Prostate gland (tissue), 2 donors: Measurements from ENCODE around the gene VLDLR. TPM values are rescaled to one million over a fixed set of nuclear protein-coding genes. Genes with fewer than 3 reads are reported as not detected.

Experiments used
- DNase-seq: peaks from one replicate; pipeline ENCODE4 v3.0.0-alpha.2; 2019; ENCODE audit warnings: low spot score
- H3K27ac ChIP-seq, 2 donors: fragments of 200-600 bp; sonication (generic); 2 replicates each; pipeline ENCODE4 v1.5.1; 2017 to 2019
- H3K27me3 ChIP-seq: fragments of 200-600 bp; sonication (generic); replicated peaks from 2 replicates; pipeline ENCODE4 v1.5.1; 2019; ENCODE audit not compliant: insufficient read depth
- H3K36me3 ChIP-seq, 2 donors: fragments of 200-600 bp; sonication (generic); 1 replicate in 1 of 2; 2 replicates in 1 of 2; pipeline versions ENCODE4 v1.5.1 to v1.8.1; 2017 to 2019
- H3K4me1 ChIP-seq: fragments of 200-600 bp; sonication (generic); replicated peaks from 2 replicates; pipeline ENCODE4 v1.5.1; 2019
- H3K4me3 ChIP-seq, 2 donors: fragments of 200-600 bp; sonication (generic); 2 replicates each; pipeline ENCODE4 v1.5.1; 2017 to 2019
- H3K9me3 ChIP-seq: fragments of 200-600 bp; sonication (generic); 2 replicates; pipeline ENCODE4 v1.5.1; 2017
- POLR2A ChIP-seq: fragments of 450-650 bp; IDR thresholded peaks from one replicate; pipeline ENCODE4 v1.6.1; 2016; ENCODE audit warnings: antibody characterized with exemption, mild to moderate bottlenecking
- POLR2AphosphoS5 ChIP-seq: sonication (generic); formaldehyde crosslinking; IDR thresholded peaks from one replicate; pipeline ENCODE4 v1.6.1; 2017; ENCODE audit warnings: antibody characterized with exemption
- WGBS: methylation state at CpG from one replicate; pipeline ENCODE4 v1.1.5; 2018; 5-methylcytosine and 5-hydroxymethylcytosine counted together
- intact Hi-C: fragments of 100-400 bp; cut with DNase I; formaldehyde crosslinking; loops from one replicate; pipeline ENCODE4 v1.14.2; 2022
- total RNA-seq, 2 donors: library from RNA; depleted of rRNA; stranded (reverse); fragments of >200 nt; gene quantifications; one replicate each; pipeline ENCODE4 v1.1.0, GENCODE V29; 2016
- TF ChIP-seq, protein P1 (sequence below), 4 experiments: fragments of 200-600 bp in 2 of 4; fragments of 450-650 bp in 2 of 4; sonication (generic) in 2 of 4; IDR thresholded peaks; 1 replicate in 3 of 4; 2 replicates in 1 of 4; pipeline ENCODE4 v1.5.1; 2016 to 2019; ENCODE audit warnings: antibody characterized with exemption in 4 of 4, mild to moderate bottlenecking in 2 of 4, moderate library complexity in 2 of 4

VLDLR gene
- total RNA-seq, 2 donors from 2014 or later: 8.9 to 12.8 TPM

DNA sequence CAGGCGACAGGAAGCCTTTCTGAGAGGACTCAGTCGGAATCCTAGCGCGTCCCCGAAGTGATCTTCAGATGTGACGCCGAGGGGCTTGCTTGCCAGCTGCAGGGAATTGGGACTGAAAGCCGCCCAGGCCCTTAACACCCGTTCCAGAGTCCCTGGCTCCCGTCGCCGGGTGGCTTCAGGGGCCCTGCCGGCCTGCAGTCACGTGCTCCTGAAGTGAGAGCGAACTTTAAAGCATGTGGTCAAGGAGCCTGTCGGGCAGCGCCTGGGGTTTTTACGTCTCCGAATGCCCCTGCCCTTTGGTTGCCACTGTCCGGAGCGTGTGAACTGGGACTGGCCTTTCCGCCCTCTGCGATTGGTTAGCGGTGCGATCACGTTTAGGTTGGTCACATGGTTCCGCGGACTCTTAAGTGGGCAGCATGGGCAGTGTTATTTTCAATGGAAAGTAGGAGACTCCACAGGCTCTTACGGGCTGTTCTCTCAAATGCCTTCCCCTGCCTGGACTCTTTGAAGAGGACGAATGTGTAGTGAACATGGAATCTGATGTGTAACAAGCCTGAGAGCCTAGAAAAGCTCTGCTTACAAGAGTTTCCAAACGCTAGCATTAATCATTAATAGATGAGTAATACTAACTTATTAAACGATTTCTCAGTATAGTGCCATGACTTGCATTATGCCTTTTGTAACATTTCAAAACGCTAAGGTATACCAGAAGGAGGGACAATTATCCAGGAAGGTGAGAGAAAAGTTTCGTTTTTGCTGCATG, 1.9 kb downstream of the VLDLR start:
- Histone ChIP-seq H3K27ac (peak overlapping the region; percentile 78 to 86), H3K4me3 (peak overlapping the region; percentile 56 to 73), H3K4me1 (peaks cover 5% of the 10 kb centered on the region), H3K27me3 (no peaks in the 10 kb centered on the region), H3K36me3 (no peaks in the 10 kb centered on the region), H3K9me3 (no peaks in the 10 kb centered on the region)
- intact Hi-C loops: loop anchor here (2.0 to 10.0 kb wide), 7 partner anchors 41 to 469 kb away; no protein-coding TSS in a partner anchor
- WGBS: 18% methylated on average over 34 of the region's 34 CpGs
- peak; percentile 19 for DNase-seq
- no peak for TF ChIP-seq POLR2A
- TF ChIP-seq, protein P1, sequence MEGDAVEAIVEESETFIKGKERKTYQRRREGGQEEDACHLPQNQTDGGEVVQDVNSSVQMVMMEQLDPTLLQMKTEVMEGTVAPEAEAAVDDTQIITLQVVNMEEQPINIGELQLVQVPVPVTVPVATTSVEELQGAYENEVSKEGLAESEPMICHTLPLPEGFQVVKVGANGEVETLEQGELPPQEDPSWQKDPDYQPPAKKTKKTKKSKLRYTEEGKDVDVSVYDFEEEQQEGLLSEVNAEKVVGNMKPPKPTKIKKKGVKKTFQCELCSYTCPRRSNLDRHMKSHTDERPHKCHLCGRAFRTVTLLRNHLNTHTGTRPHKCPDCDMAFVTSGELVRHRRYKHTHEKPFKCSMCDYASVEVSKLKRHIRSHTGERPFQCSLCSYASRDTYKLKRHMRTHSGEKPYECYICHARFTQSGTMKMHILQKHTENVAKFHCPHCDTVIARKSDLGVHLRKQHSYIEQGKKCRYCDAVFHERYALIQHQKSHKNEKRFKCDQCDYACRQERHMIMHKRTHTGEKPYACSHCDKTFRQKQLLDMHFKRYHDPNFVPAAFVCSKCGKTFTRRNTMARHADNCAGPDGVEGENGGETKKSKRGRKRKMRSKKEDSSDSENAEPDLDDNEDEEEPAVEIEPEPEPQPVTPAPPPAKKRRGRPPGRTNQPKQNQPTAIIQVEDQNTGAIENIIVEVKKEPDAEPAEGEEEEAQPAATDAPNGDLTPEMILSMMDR (IDR thresholded peaks at IDR 0.05): no peak
- no peak for TF ChIP-seq POLR2AphosphoS5

DNA sequence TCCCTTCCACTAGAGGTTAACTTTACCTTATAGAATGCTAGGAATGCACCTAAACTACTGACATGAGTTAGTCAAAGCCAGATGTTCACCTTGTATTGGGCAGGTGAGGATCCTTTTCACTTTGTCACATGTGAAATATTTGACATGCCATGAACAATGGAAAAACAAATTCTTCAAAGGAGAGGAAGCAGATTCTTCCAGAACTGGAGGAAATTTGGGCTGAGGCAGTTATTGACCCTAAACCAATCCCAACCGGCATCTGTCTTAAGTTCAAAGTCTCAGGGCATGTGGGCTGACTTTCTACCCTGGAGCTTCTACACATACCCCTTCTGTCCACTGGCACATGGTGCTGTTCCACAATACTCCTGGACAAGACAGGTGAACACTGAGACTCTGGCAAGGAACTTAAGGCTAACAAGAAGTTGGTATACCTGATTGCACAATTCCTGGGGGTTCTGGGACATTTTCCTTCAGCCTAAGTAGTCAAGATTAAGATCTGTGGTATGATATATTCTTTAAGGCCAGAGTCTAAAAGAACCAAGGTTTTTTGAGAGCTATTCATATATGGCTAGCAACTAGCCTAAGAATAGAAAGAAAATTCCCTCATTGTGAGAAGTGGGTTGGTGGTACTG, 2.6 kb downstream of the VLDLR start:
- WGBS: 88% methylated on average over 1 of the region's 1 CpG
- Histone ChIP-seq H3K36me3 (no peaks in the 10 kb centered on the region), H3K27me3 (no peaks in the 10 kb centered on the region), H3K9me3 (no peaks in the 10 kb centered on the region), H3K4me1 (peaks cover 5% of the 10 kb centered on the region), H3K27ac (no peak overlapping the region), H3K4me3 (no peak overlapping the region)
- no peak for DNase-seq
- no peak for TF ChIP-seq POLR2A
- TF ChIP-seq POLR2AphosphoS5: no peak
- TF ChIP-seq, protein P1 (IDR thresholded peaks at IDR 0.05): no peak
- intact Hi-C loops: loop anchor here (5.0 to 10.0 kb wide), 6 partner anchors 67 to 469 kb away; no protein-coding TSS in a partner anchor

DNA sequence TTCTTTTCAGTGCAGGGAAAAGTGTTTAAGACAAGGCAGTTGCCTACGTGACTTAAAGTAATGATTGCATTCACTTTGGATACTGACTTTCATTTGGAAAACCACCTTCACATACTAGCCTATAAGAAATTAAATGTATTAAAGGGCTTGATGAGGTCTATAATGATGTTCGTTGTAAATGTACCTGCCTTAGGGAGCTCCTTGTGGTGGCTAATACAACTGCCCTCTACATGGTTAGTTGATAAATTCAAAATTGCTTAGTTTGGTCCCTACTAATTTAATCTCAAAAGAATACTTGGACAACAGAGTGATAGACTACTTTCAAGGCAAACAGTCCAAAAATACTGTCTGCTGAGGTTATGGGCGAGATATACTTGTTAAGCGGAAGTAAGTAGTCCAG, 3.8 kb downstream of the VLDLR start:
- peaks cover 5% of the 10 kb centered on the region for H3K4me1 ChIP-seq
- intact Hi-C loops: loop anchor here (10.0 kb wide), 3 partner anchors 131 to 471 kb away; no protein-coding TSS in a partner anchor
- no peak overlapping the region for H3K4me3 ChIP-seq
- H3K9me3 ChIP-seq: no peaks in the 10 kb centered on the region
- no peak for DNase-seq
- H3K36me3 ChIP-seq: no peaks in the 10 kb centered on the region
- TF ChIP-seq, protein P1 (IDR thresholded peaks at IDR 0.05): peak in 1 of 4 experiments; percentile 15
- no peak for TF ChIP-seq POLR2A
- WGBS: 92% methylated on average over 4 of the region's 4 CpGs
- no peaks in the 10 kb centered on the region for H3K27me3 ChIP-seq
- H3K27ac ChIP-seq: no peak overlapping the region

DNA sequence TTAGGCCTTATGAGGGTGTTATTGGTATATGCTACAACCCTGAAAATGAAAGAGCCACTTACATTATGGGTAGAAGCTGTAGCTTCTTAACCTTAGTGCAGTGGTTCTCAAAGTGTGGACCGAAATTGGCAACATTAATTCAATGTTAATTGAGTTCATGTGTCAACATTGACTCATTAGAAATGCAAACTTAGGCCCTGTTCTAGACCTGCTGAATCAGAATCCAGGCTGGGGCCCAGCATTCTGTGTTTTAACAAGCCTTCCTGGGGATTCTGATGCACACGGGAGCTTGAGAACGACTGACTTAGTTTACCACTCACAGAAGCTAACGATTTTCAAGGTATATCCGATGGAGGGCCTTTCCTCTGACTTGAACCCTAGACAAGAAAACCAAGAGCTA, 7.3 kb downstream of the VLDLR start:
- WGBS: 90% methylated on average over 5 of the region's 5 CpGs
- Histone ChIP-seq H3K27ac (no peak overlapping the region), H3K4me1 (peaks cover 9% of the 10 kb centered on the region), H3K27me3 (no peaks in the 10 kb centered on the region), H3K9me3 (no peaks in the 10 kb centered on the region), H3K4me3 (no peak overlapping the region), H3K36me3 (no peaks in the 10 kb centered on the region)
- intact Hi-C loops: loop anchor here (10.0 kb wide), 3 partner anchors 134 to 474 kb away; no protein-coding TSS in a partner anchor
- TF ChIP-seq POLR2AphosphoS5: no peak
- TF ChIP-seq, protein P1 (IDR thresholded peaks at IDR 0.05): no peak
- no peak for TF ChIP-seq POLR2A
- no peak for DNase-seq
